HG02981 (cell line): ENCODE measurements around the gene PDE9A.

Source experiments
- ATAC-seq: cut with Tn5 transposase; IDR thresholded peaks from one replicate; pipeline ENCODE4 v1.9.1; 2021; ENCODE audit warnings: mild to moderate bottlenecking, moderate library complexity; ENCODE audit not compliant: unreplicated experiment

The PDE9A gene

GRCh38 chr21:42655796-42656770, 2.7 kb downstream of the PDE9A start:
- ATAC-seq: no peak

GRCh38 chr21:42656872-42657271, 3.5 kb downstream of the PDE9A start:
- no peak for ATAC-seq

DNA sequence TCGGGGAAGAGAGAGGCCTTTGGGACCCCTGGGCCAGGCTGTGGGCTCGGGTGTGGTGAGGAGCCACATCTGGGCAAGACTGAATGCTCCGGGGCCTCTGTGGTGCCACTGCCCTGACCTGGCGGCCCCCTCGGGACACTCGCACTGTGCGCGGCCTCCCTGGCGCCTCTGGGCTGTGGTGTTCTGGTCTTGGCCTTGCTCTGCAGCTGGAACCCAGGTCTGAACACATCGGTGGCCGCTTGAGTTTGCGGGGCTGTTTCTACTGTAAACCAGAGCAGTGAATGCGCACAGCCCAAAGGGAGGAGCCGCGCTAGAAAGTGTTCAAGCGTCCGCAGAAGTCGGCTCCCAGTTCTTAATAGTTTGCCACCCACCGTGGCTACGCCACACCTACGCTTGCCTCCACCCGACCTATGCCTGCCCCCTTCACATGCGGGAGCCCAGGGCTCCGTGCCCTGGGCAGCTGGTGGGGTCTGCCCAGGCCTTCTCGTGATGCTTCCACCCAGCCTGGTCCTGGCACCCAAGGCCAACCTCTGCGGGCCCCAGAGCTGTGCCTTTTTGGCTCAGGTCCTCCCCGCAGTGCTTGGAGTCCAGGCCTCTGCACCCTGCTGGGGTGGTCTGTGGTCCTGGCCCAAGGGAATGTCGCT, 4.4 kb downstream of the PDE9A start:
- no peak for ATAC-seq

- no peak for ATAC-seq
These were observed 5.1 kb downstream of the PDE9A start for GRCh38 chr21:42658320-42659105.

- no peak for ATAC-seq
These were observed 6.1 kb downstream of the PDE9A start for GRCh38 chr21:42659416-42660117.

- no peak for ATAC-seq
These were observed 6.7 kb downstream of the PDE9A start for GRCh38 chr21:42660118-42660470.

GRCh38 chr21:42661688-42662429, 8.4 kb downstream of the PDE9A start:
- no peak for ATAC-seq

GRCh38 chr21:42662430-42663199, 9.2 kb downstream of the PDE9A start:
- no peak for ATAC-seq

DNA sequence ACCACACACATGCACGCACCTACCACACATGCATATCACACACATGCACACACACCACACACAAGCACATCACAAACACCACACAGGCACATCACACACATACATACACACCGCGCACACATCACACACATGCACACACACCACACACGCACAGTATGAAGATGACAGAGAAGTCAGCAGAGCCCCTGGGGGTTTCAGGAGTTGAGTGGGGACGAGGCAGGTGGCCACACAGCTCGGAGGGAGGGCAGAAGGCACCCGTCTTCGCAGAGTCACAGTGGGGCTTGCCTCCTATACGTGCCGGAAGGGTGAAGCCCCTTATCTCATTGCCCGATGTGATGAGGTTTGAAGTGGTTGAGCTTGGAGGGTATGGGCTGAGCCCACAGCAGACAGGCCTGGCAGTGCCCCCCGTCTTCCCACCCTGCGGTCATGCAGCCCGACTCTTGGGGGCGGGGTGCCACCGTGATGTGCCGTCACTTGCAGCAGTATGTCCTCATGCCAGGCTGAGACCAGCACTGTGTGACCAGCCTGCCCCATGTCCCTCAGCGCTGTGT, 9.9 kb downstream of the PDE9A start:
- ATAC-seq: no peak

GRCh38 chr21:42663860-42664535, 10.6 kb downstream of the PDE9A start:
- ATAC-seq: no peak

GRCh38 chr21:42664614-42665013, 11.2 kb downstream of the PDE9A start:
- ATAC-seq: no peak

- ATAC-seq: no peak
These were observed 11.6 kb downstream of the PDE9A start for GRCh38 chr21:42665026-42665425.

DNA sequence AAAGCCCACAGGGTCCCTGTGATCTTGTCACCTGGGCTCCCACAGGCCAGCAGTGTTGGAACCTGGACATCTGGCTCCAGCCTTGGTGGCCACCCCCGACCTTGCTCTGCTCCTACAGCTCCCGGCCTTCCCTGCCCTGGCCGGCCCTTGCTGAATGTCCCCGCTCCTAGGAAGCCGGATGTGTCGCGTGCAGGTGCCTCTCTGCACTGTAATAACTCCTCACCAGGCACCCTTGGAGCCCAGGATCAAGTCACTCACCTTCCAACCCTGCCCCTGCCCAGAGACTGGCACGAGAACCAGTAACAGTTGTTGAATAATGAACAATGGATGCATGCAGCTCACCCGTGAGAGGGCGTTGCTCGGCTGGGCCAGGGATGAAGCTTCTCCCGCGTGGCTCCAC, 12.1 kb downstream of the PDE9A start:
- no peak for ATAC-seq

DNA sequence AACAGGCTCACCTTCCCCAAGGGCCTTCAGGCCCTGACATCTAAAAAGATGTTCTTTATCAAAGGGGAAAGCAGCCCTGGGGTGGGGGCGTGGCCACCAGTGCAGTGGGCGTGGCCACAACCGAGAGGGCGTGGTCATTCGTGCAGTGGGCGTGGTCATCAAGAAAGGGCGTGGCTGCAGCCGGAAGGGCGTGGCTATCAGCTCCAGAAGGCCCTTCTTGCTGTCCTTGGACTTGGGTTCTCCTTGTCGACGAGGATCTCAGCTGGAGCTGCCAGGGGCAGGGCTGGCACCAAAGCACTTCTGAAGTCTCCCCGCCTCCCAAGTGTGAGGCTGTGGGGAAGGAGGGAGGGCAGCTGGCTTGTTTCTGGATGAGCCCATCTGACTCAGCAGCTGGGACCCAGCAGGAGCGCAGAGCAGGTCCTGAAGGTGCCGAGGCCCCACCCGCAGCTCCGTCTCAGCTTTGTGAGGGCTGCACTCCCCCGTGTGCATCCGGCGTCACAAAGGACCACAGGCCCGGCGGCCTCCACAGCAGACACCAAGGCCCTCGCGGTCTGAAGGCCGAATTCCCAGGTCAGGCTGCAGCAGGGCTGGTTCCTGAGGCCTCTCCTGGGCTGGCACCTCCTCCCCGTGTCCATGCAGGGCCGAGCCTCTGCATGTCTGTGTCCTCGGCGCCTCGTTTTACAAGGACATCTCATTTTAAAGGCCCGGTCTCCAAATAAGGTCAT, 12.8 kb downstream of the PDE9A start:
- ATAC-seq: no peak

DNA sequence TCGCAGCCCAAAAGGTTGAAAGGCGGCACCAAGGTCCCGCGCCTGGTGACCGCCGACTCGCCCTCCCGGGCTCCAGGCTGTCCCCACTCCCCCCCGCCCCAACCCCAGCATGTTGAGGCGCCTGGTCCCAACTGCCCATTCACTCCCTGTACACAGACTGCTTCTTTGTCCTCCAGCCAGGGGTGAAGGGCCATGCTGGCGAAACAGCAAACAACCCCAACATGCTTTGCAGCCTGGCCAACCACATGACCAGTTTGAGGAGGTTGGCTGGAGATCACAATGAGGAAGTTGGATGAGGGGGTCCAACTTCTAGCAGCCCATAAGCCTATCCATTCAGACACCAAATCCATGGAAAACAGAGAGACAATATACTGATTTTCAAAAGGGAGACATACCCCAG, 13.5 kb downstream of the PDE9A start:
- no peak for ATAC-seq

GRCh38 chr21:42668298-42668992, 15.0 kb downstream of the PDE9A start:
- no peak for ATAC-seq

- no peak for ATAC-seq
These were observed 15.6 kb downstream of the PDE9A start for GRCh38 chr21:42669041-42669440.
